ENCODE measurements around the gene NEUROG1. TPM values are rescaled to one million over a fixed set of nuclear protein-coding genes. Genes with fewer than 3 reads are reported as not detected.

Gene NEUROG1
- polyA plus RNA-seq, 3 donors: not detected

DNA sequence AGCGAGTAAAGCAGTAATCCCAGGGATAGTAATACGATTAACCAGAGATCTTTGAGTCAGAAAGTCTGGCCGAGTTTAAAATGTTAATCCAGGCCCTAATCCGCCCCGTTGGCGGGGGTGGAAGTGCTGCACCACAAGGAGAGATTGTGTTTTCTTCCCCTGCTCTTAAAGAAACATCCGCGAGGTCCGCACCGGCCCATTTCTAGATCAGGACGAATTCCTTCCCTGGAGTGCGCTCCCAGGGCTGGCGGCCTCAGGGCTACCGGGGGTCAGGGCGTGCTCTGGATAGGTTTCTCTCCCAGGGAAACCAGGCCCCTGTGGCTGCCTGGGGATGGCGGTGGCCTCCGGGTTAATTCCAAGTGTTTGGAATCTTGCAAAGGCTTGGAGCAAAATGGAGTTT lies 9.3 kb upstream of the NEUROG1 start:
- Mint-ChIP-seq H3K9me3 (peaks cover 0 to 23% (median 10%) of the 10 kb centered on the region in 7 donors), H3K36me3 (peaks cover 0 to 10% of the 10 kb centered on the region in 2 donors), H3K4me3 (peak overlapping the region; percentile 86 to 91), H3K27ac (no peak overlapping the region), H3K4me1 (peaks cover 23% of the 10 kb centered on the region), H3K27me3 (ENCODE audit: low read depth in 3 of 3) (peaks cover 94 to 99% (median 96%) of the 10 kb centered on the region in 3 donors)
- Histone ChIP-seq H2AFZ (ENCODE audit: insufficient read depth, low read depth, low read length, poor library complexity, severe bottlenecking) (peak overlapping the region; percentile 67), H3K4me2 (replicated peaks; ENCODE audit: extremely low read depth, low read length, poor library complexity, severe bottlenecking) (peak overlapping the region; percentile 84), H3K79me2 (ENCODE audit: insufficient read depth, low read length) (no peaks in the 10 kb centered on the region), H3K9me3 (replicated peaks in 1 of 2; ENCODE audit: control insufficient read depth in 1 of 2, insufficient read depth in 1 of 2, low read length in 2 of 2) (peaks cover 0 to 31% of the 10 kb centered on the region in 2 donors), H3K4me1 (ENCODE audit: control insufficient read depth in 1 of 2, insufficient read depth in 2 of 2, low read length in 2 of 2) (peaks cover 13 to 19% of the 10 kb centered on the region in 2 donors), H3K27me3 (ENCODE audit: control insufficient read depth in 2 of 2, insufficient read depth in 2 of 2, low read length in 2 of 2) (peaks cover 86 to 100% of the 10 kb centered on the region in 2 donors), H3K4me3 (replicated peaks in 1 of 3; ENCODE audit: low read depth in 2 of 3, low read length in 3 of 3) (peak overlapping the region in 1 of 3 experiments; percentile 75), H3K27ac (ENCODE audit: low read depth in 1 of 2, low read length in 2 of 2) (no peak overlapping the region), H3K9ac (ENCODE audit: insufficient read depth, low read length, poor library complexity, severe bottlenecking) (no peak overlapping the region), H4K20me1 (ENCODE audit: insufficient read depth, low read length) (no peaks in the 10 kb centered on the region), H3K36me3 (replicated peaks in 1 of 2; ENCODE audit: control insufficient read depth in 1 of 2, insufficient read depth in 2 of 2, low read length in 2 of 2) (no peaks in the 10 kb centered on the region)
- no peak for DNase-seq
- TF ChIP-seq, protein P1, sequence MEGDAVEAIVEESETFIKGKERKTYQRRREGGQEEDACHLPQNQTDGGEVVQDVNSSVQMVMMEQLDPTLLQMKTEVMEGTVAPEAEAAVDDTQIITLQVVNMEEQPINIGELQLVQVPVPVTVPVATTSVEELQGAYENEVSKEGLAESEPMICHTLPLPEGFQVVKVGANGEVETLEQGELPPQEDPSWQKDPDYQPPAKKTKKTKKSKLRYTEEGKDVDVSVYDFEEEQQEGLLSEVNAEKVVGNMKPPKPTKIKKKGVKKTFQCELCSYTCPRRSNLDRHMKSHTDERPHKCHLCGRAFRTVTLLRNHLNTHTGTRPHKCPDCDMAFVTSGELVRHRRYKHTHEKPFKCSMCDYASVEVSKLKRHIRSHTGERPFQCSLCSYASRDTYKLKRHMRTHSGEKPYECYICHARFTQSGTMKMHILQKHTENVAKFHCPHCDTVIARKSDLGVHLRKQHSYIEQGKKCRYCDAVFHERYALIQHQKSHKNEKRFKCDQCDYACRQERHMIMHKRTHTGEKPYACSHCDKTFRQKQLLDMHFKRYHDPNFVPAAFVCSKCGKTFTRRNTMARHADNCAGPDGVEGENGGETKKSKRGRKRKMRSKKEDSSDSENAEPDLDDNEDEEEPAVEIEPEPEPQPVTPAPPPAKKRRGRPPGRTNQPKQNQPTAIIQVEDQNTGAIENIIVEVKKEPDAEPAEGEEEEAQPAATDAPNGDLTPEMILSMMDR (IDR thresholded peaks at IDR 0.05): no peak
- WGBS (ENCODE audit: insufficient coverage): 35% methylated on average over 16 of the region's 17 CpGs
- intact Hi-C loops (cut with micrococcal nuclease): loop anchor here in 1 of 2 donors (10.0 kb wide), 1 partner anchor 180 kb away; no protein-coding TSS in a partner anchor

DNA sequence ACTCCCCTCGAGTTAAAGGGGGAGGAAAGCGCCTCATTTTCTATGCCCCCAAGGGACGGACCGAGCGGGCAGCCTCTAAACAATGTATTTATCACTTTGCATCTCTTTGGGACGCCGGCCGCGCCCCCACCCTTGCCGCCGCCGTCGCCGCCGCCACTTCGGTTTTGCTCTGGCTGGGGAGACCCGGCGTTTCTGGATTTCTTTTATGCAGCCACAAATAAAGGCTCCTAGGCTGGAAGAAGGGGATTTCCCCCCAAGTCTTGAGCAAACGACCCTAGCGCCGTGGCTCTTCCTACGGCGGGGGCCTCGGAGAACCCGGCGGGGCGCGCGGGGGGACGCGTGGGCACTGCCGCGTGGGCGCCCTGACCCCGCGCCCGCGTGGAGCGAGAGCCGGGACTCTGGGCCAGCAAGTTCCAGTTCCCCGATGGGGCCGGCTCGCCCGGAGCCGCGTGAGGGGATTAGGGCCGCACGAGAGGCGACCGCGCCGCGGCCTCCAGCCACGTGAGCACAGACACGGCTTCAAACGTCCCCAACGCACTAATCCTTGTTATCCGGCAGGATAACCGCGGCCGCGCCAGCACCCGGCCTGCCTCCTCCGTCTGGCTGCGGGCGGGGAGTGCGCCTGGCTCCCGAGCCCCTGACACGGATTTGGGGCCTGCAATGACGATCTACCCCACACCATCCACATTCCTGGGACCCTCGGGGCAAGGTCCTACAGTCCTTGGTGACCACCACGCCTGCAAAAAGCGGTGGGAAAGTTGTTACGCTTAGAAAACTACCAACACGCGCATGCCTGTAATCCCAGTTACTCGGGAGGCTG lies 7.9 kb upstream of the NEUROG1 start:
- Mint-ChIP-seq H3K27ac (no peak overlapping the region), H3K36me3 (peaks cover 0 to 10% of the 10 kb centered on the region in 2 donors), H3K27me3 (ENCODE audit: low read depth in 3 of 3) (peaks cover 96 to 99% (median 96%) of the 10 kb centered on the region in 3 donors), H3K9me3 (peaks cover 0 to 25% (median 10%) of the 10 kb centered on the region in 7 donors), H3K4me3 (peak overlapping the region; percentile 86 to 91), H3K4me1 (peaks cover 23% of the 10 kb centered on the region)
- Histone ChIP-seq H3K4me2 (replicated peaks; ENCODE audit: extremely low read depth, low read length, poor library complexity, severe bottlenecking) (peak overlapping the region; percentile 84), H2AFZ (ENCODE audit: insufficient read depth, low read depth, low read length, poor library complexity, severe bottlenecking) (peak overlapping the region; percentile 67), H3K4me1 (ENCODE audit: control insufficient read depth in 1 of 2, insufficient read depth in 2 of 2, low read length in 2 of 2) (peaks cover 13 to 19% of the 10 kb centered on the region in 2 donors), H3K27ac (ENCODE audit: low read depth in 1 of 2, low read length in 2 of 2) (no peak overlapping the region), H3K27me3 (ENCODE audit: control insufficient read depth in 2 of 2, insufficient read depth in 2 of 2, low read length in 2 of 2) (peaks cover 90 to 100% of the 10 kb centered on the region in 2 donors), H3K9me3 (replicated peaks in 1 of 2; ENCODE audit: control insufficient read depth in 1 of 2, insufficient read depth in 1 of 2, low read length in 2 of 2) (peaks cover 0 to 31% of the 10 kb centered on the region in 2 donors), H3K36me3 (replicated peaks in 1 of 2; ENCODE audit: control insufficient read depth in 1 of 2, insufficient read depth in 2 of 2, low read length in 2 of 2) (no peaks in the 10 kb centered on the region), H3K4me3 (replicated peaks in 1 of 3; ENCODE audit: low read depth in 2 of 3, low read length in 3 of 3) (peak overlapping the region; percentile 20 to 75 (median 43)), H3K79me2 (ENCODE audit: insufficient read depth, low read length) (no peaks in the 10 kb centered on the region), H3K9ac (ENCODE audit: insufficient read depth, low read length, poor library complexity, severe bottlenecking) (peak overlapping the region; percentile 44), H4K20me1 (ENCODE audit: insufficient read depth, low read length) (no peaks in the 10 kb centered on the region)
- 2% methylated on average over 66 of the region's 77 CpGs for WGBS (ENCODE audit: insufficient coverage)
- TF ChIP-seq, protein P1 (IDR thresholded peaks at IDR 0.05): no peak
- intact Hi-C loops (cut with micrococcal nuclease): loop anchor here in 1 of 2 donors (10.0 kb wide), 1 partner anchor 179 kb away; no protein-coding TSS in a partner anchor
- DNase-seq: peak in 2 of 3 donors; percentile 6 to 17
